ENCODE results near the gene LRRTM4.

GRCh38 chr2:76713312-76713711, 808.9 kb downstream of the LRRTM4 start:
- no peak for TF ChIP-seq ZFP30 (CRISPR knock-in tag; IDR thresholded peaks at IDR 0.05)
- TF ChIP-seq TCF4 (CRISPR knock-in tag; IDR thresholded peaks at IDR 0.05; ENCODE audit: borderline replicate concordance) = no peak
- no peak for TF ChIP-seq GLIS3 (CRISPR knock-in tag; IDR thresholded peaks at IDR 0.05)
- no peak for TF ChIP-seq ESRRG (CRISPR knock-in tag; IDR thresholded peaks at IDR 0.05)
- TF ChIP-seq, protein P1, sequence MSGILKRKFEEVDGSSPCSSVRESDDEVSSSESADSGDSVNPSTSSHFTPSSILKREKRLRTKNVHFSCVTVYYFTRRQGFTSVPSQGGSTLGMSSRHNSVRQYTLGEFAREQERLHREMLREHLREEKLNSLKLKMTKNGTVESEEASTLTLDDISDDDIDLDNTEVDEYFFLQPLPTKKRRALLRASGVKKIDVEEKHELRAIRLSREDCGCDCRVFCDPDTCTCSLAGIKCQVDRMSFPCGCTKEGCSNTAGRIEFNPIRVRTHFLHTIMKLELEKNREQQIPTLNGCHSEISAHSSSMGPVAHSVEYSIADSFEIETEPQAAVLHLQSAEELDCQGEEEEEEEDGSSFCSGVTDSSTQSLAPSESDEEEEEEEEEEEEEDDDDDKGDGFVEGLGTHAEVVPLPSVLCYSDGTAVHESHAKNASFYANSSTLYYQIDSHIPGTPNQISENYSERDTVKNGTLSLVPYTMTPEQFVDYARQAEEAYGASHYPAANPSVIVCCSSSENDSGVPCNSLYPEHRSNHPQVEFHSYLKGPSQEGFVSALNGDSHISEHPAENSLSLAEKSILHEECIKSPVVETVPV (CRISPR knock-in tag; IDR thresholded peaks at IDR 0.05) = no peak
- TF ChIP-seq ZFP3 (CRISPR knock-in tag; IDR thresholded peaks at IDR 0.05) = no peak
- no peak for TF ChIP-seq RARB (CRISPR knock-in tag; IDR thresholded peaks at IDR 0.05)
- no peak for TF ChIP-seq BACH2 (CRISPR knock-in tag; IDR thresholded peaks at IDR 0.05; ENCODE audit: borderline replicate concordance)
- no peak for TF ChIP-seq ARNTL (CRISPR knock-in tag; IDR thresholded peaks at IDR 0.05; ENCODE audit: borderline replicate concordance, low read depth)
- TF ChIP-seq ZNF8 (CRISPR knock-in tag; IDR thresholded peaks at IDR 0.05) = no peak
- no peak for TF ChIP-seq OSR1 (CRISPR knock-in tag; IDR thresholded peaks at IDR 0.05)
- TF ChIP-seq, protein P2, sequence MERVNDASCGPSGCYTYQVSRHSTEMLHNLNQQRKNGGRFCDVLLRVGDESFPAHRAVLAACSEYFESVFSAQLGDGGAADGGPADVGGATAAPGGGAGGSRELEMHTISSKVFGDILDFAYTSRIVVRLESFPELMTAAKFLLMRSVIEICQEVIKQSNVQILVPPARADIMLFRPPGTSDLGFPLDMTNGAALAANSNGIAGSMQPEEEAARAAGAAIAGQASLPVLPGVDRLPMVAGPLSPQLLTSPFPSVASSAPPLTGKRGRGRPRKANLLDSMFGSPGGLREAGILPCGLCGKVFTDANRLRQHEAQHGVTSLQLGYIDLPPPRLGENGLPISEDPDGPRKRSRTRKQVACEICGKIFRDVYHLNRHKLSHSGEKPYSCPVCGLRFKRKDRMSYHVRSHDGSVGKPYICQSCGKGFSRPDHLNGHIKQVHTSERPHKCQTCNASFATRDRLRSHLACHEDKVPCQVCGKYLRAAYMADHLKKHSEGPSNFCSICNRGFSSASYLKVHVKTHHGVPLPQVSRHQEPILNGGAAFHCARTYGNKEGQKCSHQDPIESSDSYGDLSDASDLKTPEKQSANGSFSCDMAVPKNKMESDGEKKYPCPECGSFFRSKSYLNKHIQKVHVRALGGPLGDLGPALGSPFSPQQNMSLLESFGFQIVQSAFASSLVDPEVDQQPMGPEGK (CRISPR knock-in tag; IDR thresholded peaks at IDR 0.05; ENCODE audit: borderline replicate concordance) = no peak
- no peak for TF ChIP-seq ZNF565 (CRISPR knock-in tag; conservative IDR thresholded peaks at IDR 0.05; ENCODE audit: low read depth)
- TF ChIP-seq ZC3H10 (CRISPR knock-in tag; IDR thresholded peaks at IDR 0.05) = no peak
